DMS53 treated with DMSO at 0.1 percent for 48 hours (cell line): ENCODE measurements around the gene FBXO24.

Source experiments
- DNase-seq: peaks from one replicate; lab custom pipeline; 2025; ENCODE audit not compliant: unreplicated experiment; lab: John Stamatoyannopoulos, UW

FBXO24 gene

DNA sequence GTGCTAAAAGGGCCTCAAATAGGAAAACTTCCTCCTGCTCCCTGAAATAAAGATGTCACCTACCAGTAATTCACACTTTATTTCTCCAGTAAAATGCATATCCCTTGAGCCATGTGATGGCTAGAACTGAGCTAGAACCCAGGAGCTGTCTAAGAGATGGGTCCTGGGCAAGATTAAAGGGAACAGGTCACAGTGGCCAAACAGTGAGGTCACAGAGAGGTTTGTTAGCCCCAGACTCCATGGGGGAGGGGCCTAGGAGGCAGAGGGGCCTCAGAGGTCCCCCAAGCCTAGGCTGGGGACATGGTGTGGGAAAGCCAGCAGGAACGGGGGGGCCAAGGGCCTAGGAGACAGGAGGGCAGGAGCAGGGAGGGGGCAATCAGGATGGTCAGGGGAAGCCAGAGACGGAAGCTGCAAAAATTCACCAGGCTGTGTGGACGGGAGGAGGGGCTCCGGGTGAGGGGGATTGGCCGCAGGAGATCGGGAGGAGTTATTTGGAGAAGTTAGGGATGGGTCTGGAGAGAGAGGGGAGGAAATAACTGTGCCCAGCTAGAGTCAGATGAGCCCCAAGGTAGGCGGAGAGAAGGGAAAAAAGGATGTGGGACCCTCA is 3.3 kb downstream of the FBXO24 start:
- DNase-seq: no peak

DNA sequence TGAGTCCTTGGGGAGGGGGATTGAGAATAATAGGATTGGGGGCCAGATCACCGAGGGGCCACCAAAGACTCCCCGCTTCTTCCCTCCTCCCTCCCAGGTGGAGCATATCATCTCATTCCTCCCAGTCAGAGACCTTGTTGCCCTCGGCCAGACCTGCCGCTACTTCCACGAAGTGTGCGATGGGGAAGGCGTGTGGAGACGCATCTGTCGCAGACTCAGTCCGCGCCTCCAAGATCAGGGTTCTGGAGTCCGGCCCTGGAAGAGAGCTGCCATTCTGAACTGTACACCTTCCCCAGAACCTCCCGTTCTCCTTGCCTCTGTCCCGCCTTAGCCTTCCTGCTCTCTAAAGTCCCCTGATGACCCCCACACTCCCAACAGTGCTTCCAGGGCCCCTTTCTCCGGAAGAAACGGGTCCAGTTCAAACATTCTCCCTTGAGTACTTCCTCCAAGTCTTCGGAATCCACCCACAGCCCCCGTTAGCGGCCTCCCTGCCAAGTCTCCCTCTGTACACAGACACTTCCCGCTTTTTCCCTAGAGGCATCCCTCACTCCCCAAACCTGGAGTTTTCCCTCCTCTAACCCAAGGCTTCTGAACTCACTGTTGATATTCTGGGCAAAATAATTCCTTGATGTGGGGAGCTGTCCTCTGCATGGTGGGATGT is 4.1 kb downstream of the FBXO24 start:
- no peak for DNase-seq

DNA sequence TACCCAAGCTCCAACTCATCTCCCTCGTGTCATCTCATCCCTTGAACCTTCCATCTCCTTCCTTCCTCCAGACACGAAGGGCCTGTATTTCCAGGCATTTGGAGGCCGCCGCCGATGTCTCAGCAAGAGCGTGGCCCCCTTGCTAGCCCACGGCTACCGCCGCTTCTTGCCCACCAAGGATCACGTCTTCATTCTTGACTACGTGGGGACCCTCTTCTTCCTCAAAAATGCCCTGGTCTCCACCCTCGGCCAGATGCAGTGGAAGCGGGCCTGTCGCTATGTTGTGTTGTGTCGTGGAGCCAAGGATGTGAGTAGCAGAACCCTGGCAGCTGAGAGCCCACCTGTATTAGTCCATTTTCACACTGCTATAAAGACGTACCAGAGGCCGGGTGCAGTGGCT is 5.5 kb downstream of the FBXO24 start:
- no peak for DNase-seq

DNA sequence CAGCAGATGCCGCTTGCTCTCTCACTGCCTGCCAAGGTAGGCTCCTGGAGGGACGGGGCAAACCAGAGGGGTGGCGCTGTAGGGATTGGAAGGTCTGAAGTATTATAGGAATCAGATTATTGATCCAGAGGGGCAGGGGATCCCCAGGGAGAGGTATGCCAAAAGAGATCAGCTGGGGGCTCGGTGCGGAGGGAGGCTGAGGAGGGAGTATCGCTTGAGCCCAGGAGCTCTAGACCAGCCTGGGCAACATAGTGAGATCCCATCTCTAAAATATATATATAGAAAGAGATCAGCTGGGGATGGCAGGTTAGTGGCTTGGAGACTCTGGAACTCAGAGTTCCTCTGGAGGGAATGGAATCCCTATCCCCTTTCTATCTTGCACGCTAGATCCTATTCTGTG is 9.1 kb downstream of the FBXO24 start:
- no peak for DNase-seq

DNA sequence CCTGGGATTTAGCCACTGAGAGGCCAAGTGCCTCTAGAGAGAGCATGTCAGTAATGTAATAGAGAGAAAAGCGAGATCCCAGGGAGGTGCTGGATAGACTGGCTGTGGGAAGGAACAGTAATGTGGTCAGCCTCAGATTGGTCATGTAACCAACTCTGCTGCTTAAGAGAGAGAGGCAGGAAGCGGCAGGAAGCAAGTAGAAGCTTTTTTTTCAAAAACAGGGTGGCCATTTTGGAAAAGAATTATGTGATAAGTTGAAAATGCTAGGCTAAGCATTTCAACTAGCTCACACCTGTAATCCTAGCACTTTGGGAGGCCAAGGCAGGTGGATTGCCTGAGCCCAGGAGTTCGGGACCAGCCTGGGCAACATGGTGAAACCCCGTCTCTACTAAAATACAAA is 12.3 kb downstream of the FBXO24 start:
- no peak for DNase-seq

DNA sequence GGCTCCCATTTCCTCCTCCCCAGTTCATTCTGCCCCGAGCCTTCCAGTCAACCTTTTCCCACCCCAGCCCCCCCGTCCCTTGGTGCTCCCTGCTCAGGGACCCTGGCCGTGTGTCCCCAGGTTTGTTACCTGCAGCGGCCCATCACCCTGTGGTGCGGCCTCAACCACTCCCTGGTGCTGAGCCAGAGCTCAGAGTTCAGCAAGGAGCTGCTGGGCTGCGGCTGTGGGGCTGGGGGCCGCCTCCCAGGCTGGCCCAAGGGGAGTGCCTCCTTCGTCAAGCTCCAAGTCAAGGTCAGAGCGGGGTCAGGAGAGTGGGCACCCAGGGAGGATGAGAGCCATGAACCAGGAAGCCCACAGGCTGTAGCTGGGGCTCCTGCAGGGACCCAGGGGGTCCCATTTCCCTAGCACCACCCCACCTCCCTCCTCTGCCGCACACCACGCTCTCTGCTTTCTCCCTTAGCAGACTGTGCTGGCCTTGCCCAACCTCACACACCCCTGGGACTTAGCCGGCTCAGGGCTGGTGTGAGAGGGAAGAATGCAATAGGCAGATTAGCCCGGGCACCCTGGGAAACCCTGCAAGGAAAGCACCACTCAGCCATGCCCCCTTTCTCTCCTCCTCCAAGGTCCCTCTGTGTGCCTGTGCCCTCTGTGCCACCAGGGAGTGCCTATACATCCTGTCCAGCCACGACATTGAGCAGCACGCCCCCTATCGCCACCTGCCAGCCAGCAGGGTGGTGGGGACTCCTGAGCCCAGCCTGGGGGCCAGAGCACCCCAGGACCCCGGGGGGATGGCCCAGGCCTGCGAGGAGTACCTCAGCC is 14.0 kb downstream of the FBXO24 start:
- no peak for DNase-seq

DNA sequence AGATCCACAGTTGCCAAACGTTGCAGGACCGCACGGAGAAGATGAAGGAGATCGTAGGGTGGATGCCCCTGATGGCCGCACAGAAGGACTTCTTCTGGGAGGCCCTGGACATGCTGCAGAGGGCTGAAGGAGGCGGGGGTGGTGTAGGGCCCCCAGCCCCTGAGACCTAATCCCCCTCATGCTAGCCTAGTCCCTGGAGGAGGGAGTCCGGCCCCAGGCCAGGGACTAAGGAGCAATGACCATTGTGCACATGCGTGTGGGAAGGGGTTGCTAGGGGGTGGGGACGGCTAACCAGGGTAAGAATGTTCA is 14.6 kb downstream of the FBXO24 start:
- no peak for DNase-seq

DNA sequence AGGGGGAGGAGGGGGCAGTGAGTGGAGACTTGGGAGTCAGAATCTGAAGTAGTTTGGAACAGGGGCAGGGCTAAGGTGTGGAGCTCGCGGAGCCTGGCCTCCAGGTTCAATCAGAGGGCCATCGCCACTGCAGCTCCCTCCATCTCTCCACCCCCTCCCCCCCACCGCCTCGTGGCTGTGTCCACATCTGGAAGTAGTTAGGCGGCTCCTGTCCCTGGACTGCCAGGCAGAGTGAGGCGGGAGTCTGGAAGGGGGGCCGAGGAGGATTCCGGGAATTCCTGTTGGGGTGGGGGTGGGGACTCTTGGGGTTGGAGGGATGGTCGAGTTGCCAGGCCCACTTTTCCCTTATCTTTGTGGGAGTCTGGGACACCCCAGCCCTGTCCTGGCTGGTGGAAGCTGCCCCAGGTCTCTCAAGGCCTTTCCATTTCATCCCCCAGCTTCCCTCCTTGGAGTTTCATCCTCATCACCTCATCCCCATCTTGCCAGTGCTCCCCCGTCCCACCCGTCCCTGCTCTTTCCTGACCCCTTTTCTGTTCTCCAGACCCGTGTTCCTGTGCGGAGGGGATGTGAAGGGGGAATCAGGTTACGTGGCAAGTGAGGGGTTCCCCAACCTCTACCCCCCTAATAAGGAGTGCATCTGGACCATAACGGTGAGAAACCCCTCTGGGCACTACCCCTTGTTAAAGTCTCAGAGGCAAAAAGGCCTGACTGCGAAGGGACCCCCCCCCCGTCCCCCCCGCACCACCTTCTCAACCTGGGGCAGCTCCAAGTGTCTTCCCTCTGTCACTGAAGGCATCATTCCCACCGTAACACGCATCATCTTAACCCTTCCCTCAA is 17.0 kb downstream of the FBXO24 start:
- no peak for DNase-seq

DNA sequence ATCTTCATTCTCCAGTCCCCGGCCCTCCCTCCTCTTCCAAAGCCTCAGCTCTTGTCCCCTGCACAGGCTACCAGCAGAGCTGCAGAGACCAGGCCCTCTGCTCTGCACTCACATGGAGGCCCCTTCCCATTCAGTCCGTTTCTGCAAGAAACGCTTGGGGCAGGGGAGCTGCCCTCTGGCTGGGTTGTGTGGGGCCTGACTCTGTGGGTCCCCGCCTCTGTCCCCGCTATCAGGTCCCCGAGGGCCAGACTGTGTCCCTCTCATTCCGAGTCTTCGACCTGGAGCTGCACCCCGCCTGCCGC is 17.5 kb downstream of the FBXO24 start:
- no peak for DNase-seq

DNA sequence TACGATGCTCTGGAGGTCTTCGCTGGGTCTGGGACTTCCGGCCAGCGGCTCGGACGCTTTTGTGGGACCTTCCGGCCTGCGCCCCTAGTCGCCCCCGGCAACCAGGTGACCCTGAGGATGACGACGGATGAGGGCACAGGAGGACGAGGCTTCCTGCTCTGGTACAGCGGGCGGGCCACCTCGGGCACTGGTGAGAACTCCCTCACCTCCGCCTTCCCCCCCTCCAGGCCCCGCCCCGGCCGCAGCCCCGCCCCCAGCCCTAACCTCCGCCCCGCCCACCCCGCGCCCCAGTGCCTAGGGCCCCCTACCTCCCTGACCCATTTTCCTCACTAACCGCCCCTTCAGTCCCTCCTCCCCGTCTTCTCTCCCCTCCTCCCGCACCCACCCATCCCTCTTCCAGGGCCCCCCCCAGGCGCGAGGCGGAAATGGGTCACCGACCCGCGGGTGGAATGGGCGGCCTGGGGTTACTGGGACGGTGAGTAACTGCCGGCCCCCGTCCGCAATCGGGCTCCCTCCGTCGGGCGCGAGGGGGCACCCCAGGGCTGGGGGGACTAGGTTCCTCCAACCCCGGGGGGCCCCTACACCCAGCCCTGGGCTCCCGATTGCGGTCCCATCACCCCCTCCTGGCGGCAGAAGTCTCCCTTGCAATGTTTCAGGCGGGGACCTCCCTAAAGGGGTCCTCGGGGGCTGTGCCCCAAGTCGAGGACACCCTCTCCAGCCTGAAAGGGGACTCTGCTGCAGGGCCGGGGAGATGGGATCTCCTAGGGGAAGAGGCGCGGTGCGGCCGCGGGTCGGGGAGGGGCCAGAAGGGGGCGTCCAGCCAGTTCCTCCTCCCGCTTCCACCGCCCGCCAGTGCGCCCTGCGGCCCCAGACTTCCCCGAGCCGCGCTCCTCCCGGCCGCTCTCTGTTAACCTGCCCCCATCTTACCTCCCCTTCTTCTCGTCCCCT is 18.2 kb downstream of the FBXO24 start:
- DNase-seq: peak; percentile 65

DNA sequence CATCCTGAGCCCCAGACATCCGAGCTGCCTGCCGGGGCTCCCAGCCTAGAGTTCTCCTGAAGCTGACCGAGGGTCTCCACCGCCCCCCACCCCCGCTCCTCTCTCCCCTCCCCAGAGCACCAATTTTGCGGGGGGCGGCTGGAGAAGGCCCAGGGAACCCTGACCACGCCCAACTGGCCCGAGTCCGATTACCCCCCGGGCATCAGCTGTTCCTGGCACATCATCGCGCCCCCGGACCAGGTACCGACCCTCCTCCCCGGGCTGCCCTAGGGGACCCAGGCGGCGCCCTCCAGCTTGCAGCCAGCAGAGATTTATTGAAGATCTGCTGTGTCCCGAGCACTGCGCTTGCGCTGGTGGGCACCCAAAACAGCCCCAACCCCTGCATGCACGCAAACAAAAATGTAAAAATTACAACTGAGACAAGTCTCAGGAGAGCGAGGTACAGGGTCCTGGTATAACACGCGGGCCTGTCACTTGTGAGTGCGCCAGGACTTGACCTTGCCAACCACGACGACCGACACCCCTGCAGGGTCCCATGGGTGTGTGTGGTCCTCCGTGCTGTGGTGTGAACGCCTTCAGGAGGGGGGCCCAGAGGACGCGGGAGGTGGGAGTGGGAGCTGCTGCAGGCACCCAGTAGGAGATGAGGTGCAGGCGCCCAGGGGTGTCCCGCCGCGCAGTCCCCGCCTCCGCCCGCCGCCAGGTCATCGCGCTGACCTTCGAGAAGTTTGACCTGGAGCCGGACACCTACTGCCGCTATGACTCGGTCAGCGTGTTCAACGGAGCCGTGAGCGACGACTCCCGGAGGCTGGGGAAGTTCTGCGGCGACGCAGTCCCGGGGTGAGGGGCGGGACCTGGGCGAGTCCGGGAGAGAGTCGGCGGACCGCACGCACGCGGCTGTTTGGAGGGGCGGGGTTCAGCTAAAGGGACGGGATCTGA is 19.1 kb downstream of the FBXO24 start:
- DNase-seq: peak; percentile 13

DNA sequence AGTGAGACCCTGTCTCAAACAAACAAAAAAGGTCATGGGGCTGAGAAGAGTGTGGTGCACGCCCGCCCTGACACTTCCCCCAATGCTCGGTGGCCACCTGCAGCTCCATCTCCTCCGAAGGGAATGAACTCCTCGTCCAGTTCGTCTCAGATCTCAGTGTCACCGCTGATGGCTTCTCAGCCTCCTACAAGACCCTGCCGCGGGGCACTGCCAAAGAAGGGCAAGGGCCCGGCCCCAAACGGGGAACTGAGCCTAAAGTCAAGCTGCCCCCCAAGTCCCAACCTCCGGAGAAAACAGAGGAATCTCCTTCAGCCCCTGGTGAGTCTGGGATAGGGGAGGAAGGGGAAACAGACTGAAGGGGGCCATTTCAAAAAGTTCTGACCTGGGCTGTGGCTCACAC is 20.2 kb downstream of the FBXO24 start:
- no peak for DNase-seq

DNA sequence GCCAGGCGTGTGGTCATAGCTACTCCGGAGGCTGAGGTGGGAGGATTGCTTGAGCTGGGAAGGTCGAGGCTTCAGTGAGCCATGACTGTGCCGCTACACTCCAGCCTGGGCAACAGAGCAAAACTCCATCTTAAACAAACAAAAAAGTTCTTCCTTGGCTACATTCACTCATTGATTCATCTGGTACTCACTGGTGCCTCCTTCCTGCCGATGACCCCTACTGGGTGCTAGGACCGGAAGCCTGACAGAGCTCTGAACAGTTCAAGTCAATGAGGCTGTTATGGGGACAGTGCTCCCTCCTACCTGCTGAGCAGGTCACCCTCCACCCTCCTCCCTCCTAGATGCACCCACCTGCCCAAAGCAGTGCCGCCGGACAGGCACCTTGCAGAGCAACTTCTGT is 21.0 kb downstream of the FBXO24 start:
- no peak for DNase-seq

DNA sequence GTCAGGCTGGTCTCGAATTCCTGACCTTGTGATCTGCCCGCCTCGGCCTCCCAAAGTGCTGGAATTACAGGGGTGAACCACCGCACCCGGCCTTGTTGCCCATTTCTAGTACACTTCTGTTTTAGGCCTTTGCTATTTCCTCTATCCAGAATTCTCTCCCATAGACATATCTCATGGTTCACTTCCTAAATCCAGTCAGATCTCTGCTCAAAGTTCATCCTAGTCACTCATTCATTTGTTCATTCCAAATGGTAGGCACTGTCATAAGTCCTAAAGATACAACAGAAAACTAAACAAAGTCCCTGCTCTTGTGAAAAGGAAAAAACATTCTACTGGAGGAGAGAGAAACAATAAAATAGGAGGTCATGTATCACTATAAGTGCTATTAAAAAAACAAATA is 23.8 kb downstream of the FBXO24 start:
- DNase-seq: no peak

DNA sequence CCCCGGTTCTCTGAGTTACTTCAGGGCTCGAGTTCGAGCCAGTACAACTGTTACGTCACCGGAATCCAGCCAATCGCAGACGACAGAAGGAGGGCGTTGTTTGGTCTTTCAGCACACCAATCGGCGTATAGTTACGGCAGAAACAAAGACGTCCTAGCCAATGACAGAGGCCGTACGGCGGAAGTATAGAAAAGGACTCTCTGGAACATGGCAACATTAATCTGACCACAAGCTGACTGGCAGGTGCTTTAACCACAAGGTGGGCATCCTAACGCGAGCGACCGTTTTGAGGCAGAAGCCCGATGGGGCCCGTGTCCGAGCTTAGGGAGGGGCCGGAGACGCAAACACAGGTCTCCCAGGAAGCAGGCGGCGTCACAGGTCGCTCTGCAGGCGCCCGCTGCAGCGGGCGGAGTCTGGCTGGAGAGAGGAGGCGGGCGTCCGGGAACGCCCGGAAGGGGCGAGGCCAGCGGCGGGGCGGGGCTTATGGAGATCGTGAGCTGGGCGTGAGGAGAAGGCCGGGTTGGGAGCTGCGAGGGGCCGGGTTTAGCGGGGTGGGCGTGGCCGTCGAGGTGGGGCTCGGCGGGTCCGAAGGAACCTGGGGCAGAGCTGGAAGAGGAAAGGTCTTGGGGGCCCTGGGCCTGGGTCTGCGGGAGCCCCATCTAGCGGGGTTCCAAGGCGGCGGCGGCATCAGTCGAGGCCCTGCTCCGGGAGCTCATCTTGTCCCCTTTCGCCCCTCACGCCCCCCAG is 26.0 kb downstream of the FBXO24 start, which contains the start of gene MOSPD3:
TSS of gene MOSPD3 (plus strand) at position 558 of the 747 bp plus-strand sequence. CDS start 252 bp downstream, outside the sequence.
- DNase-seq: peak; percentile 100

DNA sequence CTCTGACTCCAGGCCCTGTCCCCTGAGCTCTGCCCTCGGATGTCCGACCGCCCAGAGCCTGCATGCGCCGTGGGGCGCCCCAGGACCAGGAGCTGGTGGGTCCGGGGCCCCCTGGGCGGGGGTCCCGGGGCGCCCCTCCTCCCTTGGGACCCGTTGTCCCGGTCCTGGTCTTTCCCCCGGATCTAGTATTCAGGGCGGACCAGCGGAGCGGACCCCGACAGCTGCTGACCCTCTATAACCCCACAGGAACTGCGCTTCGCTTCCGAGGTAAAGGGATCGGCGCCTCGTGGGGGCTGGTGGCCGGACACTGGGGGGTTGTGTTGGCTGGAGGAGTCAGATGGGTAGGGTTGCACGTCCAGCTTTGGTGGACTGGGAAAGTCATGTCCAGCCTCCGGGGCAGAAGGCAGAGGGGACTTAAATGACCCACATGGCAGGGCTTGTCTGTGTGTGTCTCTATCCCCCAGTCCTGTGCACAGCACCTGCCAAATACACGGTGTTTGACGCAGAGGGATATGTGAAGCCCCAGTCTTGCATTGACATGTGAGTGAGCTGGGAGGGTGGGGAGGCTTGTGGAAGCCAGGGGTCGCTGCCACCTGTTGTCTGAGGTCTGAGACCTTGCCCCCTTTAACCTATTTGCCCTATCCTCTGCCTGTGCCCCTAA is 26.7 kb downstream of the FBXO24 start:
- DNase-seq: no peak

DNA sequence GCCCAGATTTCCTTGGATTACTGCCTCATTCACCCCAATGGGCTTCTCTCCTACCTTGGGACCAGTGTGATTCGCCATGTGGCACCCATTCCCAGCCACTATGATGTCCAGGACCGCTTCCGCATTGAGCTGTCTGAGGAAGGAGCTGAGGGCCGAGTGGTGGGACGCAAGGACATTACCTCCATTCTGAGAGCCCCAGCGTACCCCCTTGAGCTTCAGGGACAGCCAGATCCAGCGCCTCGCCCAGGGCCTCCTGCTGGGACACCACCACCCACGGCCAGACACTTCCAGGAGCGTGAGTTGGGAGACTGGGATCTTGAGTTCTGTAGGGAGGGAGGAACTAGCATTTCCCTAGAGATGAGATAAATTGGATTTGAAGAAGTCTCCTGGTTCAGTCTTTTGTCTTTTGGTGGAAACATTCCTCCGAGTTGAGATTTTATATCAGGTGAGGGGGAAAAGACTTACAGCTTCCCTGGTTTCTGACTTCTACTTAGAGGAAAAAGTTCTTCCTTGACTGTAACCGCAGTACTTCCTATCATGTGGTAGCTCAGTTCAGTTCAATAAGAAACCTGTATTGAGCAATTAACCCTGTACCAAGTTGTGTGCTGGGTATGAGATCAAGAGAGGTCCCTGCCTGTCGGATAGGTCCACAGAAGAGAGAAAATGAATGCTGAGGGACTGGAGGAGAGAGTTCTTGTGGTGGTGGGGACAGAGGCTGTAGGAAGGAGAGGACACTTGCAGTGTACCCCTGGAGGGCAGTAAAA is 27.5 kb downstream of the FBXO24 start:
- no peak for DNase-seq
